Measurements from ENCODE around the gene WRAP73.
"Not testable (repeated sequence)": the region's sequence is repeated elsewhere in the genome, so short reads cannot be mapped to it uniquely, and the experiment has no call there.

The WRAP73 gene

DNA sequence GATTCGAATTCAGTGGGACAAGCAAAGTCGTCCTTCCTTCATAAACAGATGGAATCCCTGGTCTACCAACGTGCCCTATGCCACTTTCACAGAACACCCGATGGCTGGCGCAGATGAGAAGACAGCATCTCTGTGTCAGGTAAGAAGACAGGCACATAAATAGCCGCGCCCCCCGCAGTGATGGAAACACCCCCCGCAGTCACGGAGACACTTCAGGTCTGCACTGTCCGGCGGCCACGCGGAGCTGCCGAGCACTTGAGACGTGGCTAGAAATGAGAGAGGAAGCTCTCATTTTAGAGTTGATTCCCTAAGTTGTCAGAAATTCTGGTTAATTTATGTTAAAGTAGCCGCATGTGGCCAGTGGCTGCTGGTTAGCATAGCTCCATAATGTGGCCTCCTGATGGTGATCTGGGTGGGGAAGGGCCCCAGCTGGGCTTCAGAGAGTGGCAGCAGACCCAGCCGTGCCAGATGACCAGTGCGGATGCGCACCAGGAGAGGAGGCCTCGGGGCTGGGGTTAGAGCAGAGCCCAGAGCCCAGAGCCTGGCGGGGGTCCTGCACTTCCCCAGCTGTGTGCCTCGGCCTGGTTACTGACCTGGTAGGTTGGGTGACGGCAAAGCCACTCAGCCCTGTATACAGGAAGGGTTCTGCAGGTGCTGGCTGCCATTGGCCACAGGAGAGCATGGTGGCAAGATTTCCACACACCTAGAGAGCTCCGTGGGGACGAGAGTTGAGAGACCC is 22.2 kb downstream of the WRAP73 start:
- no peak for DNase-seq

DNA sequence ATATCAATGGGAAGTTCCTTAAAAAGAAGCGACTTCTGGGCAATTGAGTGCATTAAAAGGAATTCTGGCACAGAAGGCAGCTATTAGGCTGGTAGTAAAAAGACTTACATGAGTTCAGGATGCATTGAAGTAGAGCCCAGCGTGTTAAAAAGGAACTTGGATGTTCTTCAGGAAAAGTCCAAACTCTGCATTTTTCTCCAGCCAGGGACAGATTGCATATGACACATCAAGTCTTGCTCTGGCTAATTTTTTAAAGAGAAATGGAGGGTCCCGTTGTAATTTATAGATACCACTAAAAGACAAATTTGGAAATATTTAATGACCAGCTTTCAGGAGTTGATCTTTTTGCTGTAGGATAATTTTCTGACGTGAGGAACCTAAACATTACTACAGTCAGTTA is 23.9 kb downstream of the WRAP73 start:
- DNase-seq: no peak

DNA sequence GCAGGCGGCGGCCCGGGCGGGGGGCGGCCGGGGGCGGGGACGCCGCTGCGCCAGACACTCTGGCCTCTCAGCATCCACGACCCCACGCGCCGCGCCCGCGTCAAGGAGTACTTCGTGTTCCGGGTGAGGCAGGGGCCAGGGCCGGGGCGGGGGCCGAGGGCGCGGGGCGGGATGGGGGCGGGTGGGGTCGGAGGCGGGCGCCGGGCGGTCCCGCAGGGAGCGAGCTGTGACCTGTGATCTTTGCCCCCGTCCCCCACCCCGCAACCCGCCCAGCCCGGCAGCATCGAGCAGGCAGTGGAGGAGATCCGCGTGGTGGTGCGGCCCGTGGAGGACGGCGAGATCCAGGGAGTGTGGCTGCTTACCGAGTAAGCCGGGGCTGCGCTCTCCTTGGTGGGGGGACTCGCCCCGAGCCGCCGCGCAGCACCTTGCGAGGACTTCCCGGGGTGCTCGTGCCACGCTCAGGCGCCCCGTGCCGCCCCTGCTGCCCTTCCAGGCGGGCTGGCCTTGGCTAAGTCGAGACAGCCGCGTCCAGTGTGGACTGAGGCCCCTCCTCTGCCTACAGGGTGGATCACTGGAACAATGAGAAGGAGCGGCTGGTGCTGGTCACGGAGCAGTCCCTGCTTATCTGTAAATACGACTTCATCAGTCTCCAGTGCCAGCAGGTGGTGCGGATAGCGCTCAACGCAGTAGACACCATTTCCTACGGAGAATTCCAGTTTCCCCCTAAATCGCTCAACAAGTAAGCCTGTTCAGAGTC is 24.6 kb downstream of the WRAP73 start:
- no peak for DNase-seq

DNA sequence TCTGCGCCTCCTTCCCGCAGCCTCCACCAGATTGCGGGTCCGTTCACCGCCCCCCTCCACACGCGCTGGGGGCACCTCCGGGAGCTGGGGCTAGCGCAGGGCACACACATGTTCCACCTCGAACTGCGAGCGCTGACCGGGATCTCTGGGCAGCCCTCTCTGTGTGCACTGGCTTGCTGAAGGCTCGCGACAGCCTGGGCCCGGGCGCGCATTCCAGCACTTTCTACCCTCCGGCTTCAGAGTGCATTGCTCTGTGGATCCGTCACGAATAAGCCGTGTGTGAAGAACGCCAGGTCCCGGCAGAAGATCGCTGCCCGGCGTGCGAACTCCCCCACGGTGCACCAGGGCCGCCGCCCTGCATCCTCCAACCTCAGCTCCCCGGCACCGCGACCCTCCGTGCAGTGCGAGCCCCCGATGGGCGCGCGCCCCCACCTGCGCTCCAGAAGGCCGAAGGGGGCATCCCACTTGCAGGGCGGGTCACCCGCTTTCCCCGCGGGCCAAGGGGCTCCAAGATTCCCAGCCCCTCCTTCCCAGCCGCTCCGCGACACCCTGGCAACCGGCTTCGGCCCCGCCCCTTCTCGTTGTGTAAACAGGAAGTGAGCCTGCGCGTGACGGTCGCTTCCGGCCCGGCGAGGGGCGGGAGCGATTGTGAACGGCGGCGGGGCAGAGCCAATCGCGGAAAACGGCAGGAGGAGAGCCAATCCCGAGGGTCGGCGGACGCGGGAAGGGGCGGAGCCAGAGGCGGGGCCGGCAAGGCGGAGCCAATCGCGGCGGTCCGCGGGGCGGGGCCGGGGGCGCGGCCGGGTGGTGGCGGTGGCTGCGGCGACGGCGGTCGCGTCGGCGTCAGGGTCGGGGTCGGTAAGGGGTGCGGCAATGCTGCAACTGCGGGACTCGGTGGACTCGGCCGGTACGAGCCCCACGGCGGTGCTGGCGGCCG is 25.4 kb downstream of the WRAP73 start, which contains the start of gene TPRG1L:
TPRG1L (plus strand) TSS at position 816 of the 937 bp plus-strand sequence; CDS start at position 874, 58 bp downstream.
- peak; percentile 92 for DNase-seq

DNA sequence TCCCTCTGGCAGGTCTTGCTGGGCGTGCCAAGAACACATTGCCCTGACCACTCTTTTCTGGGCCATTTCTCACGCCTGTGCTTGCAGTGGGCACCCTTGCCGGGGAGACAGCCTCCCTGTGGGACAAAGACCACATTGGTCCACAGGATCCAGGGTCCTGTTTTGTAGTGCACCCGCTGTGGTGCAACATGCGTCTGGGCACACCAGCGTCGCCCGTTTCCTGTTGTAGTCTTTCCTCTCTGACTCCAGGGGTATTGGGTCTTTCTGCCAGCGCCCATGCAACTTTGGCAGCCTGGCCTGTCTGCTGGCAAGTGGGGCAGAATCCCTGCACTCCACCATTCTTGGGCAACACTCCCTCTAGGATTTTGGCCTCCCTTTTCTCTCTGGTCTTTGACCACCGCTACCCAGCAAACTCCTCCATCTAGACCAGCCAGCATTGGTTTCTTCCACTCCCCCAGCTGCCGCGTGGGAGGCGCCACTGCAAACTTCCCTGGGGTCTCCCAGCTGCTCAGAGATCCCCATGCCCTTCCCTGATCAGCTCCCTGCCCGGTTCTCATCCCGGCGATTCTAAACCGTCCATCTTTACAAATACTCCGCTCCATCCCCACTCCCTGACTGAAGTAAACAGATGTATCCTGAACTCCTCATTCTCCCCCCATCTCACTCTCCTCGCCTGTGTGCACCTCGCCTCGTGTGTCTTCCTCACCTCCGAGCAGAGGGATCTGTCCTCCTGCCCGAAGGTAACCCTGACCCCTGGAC is 26.3 kb downstream of the WRAP73 start:
- no peak for DNase-seq

DNA sequence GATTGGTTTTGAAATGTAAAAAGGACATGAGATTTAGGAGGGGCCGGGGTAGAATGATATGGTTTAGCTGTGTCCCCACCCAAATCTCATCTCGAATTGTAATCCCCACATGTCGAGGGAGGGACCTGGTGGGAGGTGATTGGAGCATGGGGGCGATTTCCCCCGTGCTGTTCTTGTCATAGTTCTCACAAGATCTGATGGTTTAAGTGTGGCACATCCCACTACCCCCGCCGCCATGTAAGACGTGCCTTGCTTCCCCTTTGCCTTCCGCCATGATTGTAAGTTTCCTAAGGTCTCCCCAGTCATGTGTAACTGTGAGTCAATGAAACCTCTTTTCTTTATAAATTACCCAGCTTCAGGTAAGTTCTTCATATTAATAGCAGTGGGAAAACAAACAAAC is 27.8 kb downstream of the WRAP73 start:
- not testable (repeated sequence) for DNase-seq

DNA sequence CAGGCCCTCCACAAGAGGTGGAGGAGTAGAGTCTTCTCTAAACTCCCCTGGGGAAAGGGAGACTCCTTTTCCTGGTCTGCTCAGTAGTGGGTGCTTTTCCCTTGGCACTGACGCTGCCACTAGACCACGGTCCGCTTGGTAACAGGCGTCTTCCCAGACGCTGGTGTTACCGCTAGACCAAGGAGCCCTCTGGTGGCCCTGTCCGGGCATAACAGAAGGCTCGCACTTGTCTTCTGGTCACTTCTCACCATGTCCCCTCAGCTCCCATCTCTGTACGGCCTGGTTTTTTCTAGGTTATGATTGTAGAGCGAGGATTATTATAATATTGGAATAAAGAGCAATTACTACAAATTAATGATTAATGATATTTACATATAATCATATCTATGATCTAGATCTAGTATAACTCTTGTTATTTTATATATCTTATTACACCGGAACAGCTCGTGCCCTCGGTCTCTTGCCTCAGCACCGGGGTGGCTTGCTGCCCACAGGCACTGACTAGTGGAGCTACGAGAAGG is 28.7 kb downstream of the WRAP73 start:
- not testable (repeated sequence) for DNase-seq

DNA sequence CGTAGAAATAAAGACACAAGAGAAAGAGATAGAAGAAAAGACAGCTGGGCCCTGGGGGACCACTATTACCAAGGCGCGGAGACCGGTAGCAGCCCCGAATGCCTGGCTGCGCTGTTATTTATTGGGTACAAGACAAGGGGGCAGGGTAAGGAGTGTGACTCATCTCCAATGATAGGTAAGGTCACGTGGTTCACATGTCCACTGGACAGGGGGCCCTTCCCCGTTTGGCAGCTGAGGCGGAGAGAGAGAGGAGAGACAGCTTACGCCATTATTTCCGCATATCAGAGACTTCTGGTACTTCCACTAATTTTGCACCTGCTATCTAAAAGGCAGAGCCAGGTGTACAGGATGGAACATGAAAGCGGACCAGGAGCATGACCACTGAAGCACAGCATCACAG is 29.2 kb downstream of the WRAP73 start:
- DNase-seq: no peak

DNA sequence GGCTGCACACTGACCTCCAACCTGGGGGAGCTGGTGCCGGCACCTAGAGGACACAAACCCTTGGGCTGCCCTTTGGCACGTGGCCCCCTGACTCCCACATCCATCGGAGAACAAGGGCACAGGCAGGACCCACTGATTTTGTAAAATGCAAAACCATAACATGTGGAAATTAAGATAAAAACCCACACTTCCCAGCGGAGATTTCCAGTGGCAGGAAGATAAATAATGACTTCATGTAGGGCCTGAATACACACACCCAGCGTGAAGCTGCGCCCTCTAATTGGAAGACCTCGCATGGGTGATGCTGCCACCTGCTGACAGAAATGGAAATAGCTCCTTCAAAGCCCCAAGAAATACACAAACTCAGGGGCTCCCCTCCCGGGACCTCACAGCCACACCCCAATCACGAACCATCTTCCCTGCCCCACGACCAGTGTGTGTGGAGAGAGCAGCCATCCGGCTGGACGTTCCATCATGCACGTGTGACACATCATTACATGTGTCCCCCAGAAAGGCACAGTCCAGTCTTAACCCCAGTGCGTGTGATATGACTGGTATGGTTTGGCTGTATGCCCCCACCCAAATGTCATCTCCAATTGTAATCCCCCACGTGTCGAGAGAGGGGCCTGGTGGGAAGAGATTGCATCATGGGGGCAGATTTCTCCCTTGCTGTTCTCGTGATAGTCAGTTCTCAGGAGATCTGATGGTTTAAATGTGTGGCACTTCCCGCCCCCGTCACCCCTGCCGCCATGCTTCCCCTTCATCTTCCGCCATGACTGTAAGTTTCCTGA is 30.8 kb downstream of the WRAP73 start:
- DNase-seq: peak; percentile 19

DNA sequence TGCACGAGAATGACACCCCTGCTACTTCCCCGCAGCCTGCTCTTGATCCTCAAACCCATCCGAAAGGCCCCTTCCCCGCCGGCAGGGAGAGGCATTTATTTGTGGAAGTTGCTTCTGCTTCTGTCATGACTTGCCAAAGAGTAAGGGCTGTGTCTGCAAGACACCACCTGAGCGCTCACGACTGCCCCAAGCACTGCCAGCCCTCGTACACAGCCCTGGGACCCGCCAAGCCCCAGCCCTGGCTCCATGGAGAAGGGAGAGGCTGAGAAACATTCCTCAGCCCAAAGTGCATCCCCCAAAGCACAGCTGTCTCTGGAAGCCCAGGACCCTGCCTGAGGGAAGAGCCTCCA is 31.4 kb downstream of the WRAP73 start:
- DNase-seq: no peak

DNA sequence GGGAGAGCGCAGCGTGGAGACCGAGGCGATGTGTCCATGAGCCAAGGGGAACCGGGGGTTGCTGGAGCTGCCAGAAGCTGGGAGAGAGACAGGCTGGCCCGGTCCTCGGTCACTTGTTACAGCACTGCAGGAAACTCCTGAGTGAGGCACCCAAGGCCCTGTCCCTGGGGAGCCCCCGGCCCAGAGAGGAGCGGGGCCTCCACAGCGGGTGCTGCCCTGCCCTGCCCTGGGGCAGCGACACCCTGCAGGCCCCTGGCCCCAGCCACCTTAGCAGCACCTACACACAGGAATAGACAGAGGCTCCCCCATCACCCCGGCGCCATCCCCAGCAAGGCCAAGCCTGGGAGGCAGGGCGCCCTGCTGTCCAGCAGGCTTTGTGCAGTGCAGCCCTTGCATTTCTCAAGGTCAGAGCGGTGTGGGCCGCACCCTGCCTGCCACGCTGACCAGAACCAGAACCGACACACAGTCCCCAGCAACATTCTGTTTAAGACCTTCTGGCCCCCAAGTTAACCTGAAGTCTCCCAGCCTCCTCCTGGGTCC is 32.0 kb downstream of the WRAP73 start:
- no peak for DNase-seq

DNA sequence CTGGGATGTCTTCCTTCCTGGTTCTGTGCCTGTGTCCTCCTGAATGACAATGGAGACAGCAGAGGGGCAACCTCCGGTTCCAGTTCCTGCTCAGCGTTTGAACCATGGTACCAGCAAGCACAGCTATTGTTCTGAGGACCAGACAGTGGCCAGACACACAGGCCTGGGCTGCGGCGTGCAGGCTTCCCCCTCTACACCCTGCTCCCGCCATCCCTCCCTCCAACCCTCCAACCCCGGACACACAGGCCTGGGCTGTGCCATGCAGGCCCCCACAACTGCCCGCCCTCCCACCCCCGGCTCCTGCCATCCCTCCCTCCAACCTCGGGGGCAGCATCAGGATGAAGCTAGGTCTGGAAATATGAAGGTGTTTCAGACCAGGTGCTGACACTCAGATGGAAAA is 33.0 kb downstream of the WRAP73 start:
- DNase-seq: no peak

DNA sequence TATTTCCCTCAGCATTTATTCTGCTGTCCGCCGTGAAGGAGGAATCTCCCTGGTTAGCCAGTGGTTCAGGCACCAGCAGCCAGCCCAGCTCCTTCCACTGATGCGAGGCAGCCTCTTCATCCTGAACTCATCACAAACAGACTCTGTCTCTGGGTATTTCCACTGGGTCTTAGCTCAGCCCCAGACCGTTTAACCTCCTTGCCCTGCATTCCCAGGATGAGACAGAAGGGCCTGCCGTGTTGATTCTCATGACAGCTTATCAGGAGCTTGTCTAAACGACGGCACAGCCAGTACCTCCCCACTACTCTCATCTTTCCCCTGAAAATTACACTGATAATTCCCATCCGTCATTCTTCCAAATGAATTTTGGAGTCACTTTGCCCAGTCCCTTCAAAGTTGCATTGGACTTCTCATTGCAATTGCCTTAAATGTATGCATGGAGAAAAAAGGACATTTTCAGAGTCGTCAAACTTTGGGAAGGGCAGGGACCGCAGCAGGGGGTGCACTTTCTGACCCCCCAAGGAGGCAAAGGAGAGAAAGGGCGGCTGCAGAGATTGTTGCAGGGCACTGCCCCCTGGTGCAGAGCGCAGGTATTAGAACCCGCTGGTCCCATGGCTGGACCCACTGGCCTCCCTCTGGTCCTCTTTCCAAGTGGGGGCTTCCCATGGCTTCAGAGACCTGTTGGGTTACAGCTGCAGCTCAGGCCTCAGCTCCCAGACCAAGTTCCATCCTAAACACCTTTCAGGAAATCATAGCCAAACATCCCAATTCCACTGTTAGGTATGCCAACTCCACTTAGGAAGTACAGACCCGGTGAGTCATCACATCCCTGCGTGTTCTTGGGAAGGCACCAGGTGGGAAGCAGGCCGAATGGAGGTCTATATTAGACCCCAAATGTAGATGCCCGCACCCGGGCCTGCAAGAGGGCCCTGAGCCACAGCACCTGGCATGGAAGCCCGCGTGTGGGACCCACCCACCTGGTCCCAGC is 34.9 kb downstream of the WRAP73 start:
- DNase-seq: no peak

DNA sequence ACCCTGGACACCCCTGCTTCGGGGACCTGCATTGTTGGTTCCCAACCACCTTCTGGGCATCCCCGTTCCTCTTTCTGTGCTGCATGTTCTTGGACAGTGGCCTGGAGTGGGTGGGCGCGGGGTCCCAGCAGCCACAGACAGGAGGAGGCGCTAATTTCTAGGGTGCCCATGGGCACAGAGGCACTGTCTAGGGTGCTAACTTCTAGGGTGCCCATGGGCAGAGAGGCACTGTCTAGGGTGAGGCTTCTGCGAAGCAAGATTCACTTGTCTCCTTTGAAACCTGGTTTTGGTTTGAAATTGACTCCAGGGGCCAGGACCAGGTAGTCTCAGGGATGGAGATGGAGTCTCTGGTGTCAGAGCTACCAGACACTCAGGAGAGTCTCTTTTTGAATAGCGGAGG is 37.8 kb downstream of the WRAP73 start:
- DNase-seq: no peak

DNA sequence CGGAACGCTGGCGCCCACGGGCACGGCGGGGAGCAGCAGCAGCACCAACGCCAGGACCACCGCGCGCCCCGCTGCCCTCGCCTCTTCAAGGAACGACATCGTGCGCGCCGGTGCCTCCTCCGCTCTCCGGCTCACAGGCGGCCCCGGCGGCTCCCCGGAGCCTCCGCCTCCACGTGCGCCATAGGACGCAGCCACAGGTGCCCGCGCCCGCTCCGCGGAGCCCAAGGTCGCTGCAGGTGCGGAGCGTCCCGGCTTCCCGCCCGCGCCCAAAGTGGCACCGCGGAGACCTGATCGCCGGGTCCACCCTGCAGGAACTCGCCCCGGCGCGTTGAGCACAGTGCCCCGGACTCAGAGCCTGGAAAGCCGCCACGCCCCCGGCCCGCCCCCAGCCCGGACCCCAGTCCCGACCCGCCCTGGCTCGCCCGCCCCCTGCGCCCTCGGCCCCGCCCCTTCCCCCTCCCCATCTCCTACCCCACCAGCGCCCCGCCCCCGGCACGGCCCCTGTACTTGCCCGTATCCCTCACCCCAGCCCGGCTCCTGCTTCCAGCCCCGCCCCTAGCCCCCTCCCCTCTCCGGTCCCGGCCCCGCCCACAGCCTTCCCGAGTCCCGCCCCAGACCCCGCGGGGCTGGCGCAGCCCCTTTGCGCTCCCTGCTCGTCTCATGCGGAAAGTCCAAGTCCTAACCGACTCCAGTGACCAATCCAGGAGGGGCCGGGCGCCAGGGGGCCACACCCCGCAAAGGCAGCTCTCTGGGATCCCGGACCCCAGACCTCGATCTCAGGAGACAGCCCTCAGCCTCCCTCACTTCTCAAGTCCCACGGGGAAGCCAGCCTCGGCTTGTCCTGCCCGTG is 38.5 kb downstream of the WRAP73 start, which contains the start of gene MEGF6:
MEGF6 (minus strand) TSS at position 339 of the 850 bp plus-strand sequence; CDS start at position 99, 240 bp downstream.
- no peak for DNase-seq

DNA sequence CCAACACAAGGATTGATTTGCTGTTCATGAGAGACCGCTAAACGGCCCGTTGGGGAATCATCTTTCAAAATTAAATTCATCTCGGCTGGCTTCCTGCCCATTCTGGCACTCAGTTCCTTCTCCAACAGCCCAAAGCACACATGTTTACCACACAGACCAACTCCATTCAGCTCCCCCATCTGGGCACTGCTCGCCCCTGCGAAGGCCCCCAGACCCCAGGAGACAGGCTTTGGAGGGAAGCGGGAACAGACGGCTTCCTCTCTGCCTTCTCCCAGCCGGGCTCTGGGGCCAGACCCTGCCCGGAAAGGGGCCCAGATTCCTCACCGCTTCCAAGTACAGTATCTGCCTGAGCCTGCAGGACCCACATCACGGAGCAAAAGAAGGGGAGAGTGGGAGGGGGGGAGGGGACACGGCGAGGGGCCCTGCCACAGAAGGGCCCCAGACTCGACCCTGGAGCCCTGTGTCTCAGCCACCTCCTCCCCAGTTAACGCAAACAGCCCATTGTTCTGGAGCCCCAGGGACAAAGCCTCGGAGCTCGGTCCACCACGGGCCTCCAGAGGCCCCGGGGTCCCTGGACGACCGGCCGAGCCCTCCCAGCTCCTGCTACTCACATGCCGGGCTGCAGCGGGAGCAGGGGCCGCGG is 39.3 kb downstream of the WRAP73 start:
- no peak for DNase-seq

DNA sequence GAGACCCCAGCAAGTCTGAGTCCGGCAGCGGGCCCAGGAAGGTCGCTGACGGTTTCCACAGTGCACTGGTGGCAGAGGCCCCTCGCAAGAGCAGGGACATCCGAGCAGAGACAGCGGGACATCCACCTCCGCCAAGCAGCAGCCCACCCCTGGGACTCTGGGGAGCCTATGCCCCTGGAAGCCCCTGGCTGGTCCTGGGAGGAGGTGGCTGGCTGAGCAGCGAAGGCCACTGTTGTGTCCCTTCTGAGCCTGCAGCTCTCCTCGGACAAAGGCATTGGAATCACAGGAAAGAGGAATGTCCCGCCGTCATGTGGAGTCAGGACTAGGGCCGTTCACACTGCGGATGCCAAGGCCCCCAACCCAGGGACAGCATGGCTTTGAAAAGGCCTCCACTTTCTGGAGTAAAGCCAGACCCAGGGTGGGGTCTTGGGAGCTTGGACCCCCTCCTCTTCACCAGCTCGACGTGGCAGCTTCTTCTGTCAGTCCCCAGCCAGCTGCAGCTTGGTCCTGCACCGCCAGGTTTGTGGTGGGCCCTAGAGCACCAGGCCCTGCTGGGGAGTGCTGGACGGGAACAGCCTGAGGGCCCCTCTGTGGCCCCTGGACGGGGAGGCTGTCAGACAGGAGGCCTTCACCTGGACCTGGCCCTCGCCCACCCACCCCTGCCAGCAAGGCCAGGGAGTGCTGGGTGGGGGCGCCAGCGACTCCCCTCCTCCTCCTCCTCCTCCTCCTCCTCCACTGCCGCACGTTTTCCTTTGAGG is 40.0 kb downstream of the WRAP73 start:
- no peak for DNase-seq

Data from NK-92 treated with Interleukin-12 subunit alpha and Interleukin-12 subunit beta, amount 100 ng/mL, for 24 hours (cell line).